D721Med (cell line): Measurements from ENCODE around the gene PCDHB3.
"Not testable (repeated sequence)": the region's sequence is repeated elsewhere in the genome, so short reads cannot be mapped to it uniquely, and the experiment has no call there.

Experiments
- DNase-seq: peaks from one replicate; pipeline ENCODE4 v3.0.0; 2011; ENCODE audit warnings: low spot score; ENCODE audit not compliant: insufficient read length
- FAIRE-seq: peaks from 2 replicates; lab custom pipeline; 2011; peaks lifted over from hg19 to GRCh38; lab: Jason Lieb, UNC
- TF ChIP-seq, protein P1 (sequence below): IDR thresholded peaks from 2 replicates; pipeline ENCODE4 v1.5.1; 2012; ENCODE audit warnings: mild to moderate bottlenecking, control low read depth; ENCODE audit not compliant: insufficient read depth; ENCODE audit errors: missing control alignments

The PCDHB3 gene

DNA sequence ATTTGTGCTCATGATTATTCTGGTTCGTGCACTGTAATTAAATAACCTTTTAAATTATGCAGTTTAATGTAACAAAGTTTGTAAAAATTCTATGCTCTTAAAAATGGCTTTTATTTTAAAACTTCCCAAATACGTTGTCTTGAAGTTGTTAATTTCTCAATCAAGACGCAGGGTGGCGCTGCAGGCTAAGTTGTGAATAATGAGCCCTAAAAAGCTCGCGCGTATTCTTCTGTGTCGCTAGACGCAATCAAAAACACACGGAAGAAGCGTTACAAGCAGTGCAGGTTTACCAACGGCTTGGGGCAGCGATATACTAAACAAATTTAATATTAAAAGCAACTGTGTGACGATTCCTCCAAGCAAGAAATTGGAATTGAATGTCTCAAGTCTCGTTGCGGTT is 21.3 kb downstream of the PCDHB3 start, which contains the start of gene PCDHB4:
Gene PCDHB4 (plus strand): TSS at position 256 of the 400 bp plus-strand sequence. CDS start 181 bp downstream, outside the sequence.
- TF ChIP-seq, protein P1, sequence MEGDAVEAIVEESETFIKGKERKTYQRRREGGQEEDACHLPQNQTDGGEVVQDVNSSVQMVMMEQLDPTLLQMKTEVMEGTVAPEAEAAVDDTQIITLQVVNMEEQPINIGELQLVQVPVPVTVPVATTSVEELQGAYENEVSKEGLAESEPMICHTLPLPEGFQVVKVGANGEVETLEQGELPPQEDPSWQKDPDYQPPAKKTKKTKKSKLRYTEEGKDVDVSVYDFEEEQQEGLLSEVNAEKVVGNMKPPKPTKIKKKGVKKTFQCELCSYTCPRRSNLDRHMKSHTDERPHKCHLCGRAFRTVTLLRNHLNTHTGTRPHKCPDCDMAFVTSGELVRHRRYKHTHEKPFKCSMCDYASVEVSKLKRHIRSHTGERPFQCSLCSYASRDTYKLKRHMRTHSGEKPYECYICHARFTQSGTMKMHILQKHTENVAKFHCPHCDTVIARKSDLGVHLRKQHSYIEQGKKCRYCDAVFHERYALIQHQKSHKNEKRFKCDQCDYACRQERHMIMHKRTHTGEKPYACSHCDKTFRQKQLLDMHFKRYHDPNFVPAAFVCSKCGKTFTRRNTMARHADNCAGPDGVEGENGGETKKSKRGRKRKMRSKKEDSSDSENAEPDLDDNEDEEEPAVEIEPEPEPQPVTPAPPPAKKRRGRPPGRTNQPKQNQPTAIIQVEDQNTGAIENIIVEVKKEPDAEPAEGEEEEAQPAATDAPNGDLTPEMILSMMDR: no peak
- DNase-seq: no peak
- no peak for FAIRE-seq

DNA sequence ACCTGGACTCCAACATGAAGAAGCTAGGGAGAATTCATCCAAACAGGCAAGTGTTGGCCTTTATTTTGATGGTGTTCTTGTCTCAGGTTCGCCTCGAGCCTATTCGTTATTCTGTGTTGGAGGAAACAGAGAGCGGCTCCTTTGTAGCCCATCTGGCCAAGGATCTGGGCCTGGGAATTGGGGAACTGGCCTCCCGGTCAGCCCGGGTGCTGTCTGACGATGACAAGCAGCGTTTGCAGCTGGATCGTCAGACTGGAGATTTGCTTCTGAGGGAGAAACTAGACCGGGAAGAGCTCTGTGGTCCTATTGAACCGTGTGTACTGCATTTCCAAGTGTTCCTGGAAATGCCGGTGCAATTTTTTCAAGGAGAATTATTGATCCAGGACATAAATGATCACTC is 21.7 kb downstream of the PCDHB3 start:
- FAIRE-seq (no peak), DNase-seq (no peak)
- TF ChIP-seq, protein P1: no peak

DNA sequence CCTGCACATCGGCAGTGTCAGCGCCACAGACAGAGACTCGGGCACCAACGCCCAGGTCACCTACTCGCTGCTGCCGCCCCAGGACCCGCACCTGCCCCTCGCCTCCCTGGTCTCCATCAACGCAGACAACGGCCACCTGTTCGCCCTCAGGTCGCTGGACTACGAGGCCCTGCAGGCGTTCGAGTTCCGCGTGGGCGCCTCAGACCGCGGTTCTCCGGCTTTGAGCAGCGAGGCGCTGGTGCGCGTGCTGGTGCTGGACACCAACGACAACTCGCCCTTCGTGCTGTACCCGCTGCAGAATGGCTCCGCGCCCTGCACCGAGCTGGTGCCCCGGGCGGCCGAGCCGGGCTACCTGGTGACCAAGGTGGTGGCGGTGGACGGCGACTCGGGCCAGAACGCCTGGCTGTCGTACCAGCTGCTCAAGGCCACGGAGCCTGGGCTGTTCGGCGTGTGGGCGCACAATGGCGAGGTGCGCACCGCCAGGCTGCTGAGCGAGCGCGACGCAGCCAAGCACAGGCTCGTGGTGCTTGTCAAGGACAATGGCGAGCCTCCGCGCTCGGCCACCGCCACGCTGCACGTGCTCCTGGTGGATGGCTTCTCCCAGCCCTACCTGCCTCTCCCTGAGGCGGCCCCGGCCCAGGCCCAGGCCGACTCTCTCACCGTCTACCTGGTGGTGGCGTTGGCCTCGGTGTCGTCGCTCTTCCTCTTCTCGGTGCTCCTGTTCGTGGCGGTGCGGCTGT is 23.3 kb downstream of the PCDHB3 start:
- not testable (repeated sequence) for FAIRE-seq, DNase-seq

DNA sequence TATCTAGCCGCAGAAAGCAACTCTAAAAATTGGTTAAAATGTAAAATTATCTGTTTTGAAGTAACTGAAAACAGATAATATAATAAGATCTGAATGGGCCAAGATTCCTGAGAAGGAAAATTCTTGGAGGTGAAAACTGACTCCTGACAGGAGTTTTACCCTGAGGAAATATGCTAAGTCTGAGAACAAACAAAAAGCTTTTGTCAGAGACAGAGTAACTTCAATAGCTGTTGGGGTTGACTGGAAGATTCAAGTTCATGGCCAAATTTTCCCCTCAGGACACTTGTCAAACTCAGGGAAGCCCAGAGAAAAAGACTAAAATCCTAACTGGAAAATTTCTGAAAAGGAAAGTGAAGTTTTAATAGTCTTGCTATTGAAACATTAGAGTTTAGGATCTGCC is 27.0 kb downstream of the PCDHB3 start:
- FAIRE-seq (no peak), DNase-seq (no peak)
- TF ChIP-seq, protein P1: no peak

DNA sequence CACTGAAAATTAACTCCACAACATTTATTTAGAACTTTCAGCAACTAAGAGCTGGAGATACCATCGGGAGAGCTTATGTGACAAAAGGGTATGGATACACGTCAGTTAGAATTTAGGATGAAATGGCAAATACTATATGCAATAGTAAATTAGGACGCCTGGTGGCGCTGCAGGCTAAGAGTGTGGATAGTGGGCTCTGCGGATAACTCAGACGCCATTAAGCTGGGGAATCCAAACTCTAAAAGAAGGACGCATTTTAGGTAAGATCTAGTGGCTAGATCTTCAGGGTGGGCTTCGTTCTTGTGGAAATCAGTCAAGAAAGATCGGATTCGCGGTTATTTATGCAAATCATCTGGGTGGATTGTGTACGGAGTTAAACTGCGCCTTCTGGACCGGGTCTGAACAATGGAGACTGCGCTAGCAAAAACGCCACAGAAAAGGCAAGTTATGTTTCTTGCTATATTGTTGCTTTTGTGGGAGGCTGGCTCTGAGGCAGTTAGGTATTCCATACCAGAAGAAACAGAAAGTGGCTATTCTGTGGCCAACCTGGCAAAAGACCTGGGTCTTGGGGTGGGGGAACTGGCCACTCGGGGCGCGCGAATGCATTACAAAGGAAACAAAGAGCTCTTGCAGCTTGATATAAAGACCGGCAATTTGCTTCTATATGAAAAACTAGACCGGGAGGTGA is 34.9 kb downstream of the PCDHB3 start, which contains the start of gene PCDHB5:
Gene PCDHB5 (plus strand): TSS at position 177 of the 688 bp plus-strand sequence. CDS start 229 bp downstream, at position 406.
- TF ChIP-seq, protein P1: no peak
- no peak for DNase-seq
- peak; percentile 78 for FAIRE-seq

DNA sequence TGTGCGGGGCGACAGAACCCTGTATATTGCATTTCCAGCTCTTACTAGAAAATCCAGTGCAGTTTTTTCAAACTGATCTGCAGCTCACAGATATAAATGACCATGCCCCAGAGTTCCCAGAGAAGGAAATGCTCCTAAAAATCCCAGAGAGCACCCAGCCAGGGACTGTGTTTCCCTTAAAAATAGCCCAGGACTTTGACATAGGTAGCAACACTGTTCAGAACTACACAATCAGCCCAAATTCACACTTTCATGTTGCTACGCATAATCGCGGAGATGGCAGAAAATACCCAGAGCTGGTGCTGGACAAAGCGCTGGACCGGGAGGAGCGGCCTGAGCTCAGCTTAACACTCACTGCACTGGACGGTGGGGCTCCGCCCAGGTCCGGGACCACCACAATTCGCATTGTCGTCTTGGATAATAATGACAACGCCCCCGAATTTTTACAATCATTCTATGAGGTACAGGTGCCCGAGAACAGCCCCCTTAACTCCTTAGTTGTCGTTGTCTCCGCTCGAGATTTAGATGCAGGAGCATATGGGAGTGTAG is 35.5 kb downstream of the PCDHB3 start:
- FAIRE-seq: no peak

DNA sequence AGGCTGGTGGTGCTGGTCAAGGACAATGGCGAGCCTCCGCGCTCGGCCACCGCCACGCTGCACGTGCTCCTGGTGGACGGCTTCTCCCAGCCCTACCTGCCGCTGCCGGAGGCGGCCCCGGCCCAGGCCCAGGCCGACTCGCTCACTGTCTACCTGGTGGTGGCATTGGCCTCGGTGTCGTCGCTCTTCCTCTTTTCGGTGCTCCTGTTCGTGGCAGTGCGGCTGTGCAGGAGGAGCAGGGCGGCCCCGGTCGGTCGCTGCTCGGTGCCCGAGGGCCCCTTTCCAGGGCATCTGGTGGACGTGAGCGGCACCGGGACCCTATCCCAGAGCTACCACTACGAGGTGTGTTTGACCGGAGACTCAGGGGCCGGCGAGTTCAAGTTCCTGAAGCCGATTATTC is 37.1 kb downstream of the PCDHB3 start:
- FAIRE-seq, DNase-seq: not testable (repeated sequence)

More for the DNA sequence above, 35.5 kb downstream of the PCDHB3 start:
- TF ChIP-seq, protein P1: no peak
- DNase-seq: no peak

DNA sequence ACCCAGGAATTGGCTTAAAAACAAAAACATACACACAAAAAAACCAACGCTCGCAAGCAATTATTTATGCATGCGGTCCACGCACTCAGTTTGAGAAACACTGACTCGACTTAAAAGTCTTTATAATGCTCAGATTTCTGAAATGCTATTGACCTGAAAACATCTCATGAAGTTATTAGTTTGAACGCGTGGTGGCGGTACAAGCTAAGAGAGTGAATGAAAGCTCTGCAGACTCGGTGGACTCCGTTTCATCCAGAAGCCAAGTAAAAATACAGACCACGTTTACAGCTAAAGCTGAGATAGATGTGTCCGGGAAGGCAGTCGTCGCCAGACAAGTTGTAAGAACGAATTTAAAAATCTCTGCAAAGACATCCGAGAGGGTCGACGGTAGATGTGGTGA is 49.5 kb downstream of the PCDHB3 start, which contains the start of gene PCDHB6:
Gene PCDHB6 (plus strand): TSS at position 246 of the 400 bp plus-strand sequence. CDS start 201 bp downstream, outside the sequence.
- DNase-seq: no peak
- TF ChIP-seq, protein P1: no peak
- no peak for FAIRE-seq
